Measurements from ENCODE around the gene SARS1.

The SARS1 gene

DNA sequence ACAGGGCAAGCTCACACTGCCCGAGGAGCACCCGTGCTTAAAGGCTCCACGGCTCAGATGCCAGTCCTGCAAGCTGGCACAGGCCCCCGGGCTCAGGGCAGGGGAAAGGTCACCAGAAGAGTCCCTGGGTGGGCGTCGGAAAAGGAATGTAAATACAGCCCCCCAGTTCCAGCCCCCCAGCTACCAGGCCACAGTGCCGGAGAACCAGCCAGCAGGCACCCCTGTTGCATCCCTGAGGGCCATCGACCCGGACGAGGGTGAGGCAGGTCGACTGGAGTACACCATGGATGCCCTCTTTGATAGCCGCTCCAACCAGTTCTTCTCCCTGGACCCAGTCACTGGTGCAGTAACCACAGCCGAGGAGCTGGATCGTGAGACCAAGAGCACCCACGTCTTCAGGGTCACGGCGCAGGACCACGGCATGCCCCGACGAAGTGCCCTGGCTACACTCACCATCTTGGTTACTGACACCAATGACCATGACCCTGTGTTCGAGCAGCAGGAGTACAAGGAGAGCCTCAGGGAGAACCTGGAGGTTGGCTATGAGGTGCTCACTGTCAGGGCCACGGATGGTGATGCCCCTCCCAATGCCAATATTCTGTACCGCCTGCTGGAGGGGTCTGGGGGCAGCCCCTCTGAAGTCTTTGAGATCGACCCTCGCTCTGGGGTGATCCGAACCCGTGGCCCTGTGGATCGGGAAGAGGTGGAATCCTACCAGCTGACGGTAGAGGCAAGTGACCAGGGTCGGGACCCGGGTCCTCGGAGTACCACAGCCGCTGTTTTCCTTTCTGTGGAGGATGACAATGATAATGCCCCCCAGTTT is 36.9 kb downstream of the SARS1 start:
- DNase-seq (ENCODE audit: low read depth), result no peak

DNA sequence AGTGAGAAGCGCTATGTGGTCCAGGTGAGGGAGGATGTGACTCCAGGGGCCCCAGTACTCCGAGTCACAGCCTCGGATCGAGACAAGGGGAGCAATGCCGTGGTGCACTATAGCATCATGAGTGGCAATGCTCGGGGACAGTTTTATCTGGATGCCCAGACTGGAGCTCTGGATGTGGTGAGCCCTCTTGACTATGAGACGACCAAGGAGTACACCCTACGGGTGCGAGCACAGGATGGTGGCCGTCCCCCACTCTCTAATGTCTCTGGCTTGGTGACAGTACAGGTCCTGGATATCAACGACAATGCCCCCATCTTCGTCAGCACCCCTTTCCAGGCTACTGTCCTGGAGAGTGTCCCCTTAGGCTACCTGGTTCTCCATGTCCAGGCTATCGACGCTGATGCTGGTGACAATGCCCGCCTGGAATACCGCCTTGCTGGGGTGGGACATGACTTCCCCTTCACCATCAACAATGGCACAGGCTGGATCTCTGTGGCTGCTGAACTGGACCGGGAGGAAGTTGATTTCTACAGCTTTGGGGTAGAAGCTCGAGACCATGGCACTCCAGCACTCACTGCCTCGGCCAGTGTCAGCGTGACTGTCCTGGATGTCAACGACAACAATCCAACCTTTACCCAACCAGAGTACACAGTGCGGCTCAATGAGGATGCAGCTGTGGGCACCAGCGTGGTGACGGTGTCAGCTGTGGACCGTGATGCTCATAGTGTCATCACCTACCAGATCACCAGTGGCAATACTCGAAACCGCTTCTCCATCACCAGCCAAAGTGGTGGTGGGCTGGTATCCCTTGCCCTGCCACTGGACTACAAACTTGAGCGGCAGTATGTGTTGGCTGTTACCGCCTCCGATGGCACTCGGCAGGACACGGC is 37.8 kb downstream of the SARS1 start:
- no peak for DNase-seq (ENCODE audit: low read depth)

DNA sequence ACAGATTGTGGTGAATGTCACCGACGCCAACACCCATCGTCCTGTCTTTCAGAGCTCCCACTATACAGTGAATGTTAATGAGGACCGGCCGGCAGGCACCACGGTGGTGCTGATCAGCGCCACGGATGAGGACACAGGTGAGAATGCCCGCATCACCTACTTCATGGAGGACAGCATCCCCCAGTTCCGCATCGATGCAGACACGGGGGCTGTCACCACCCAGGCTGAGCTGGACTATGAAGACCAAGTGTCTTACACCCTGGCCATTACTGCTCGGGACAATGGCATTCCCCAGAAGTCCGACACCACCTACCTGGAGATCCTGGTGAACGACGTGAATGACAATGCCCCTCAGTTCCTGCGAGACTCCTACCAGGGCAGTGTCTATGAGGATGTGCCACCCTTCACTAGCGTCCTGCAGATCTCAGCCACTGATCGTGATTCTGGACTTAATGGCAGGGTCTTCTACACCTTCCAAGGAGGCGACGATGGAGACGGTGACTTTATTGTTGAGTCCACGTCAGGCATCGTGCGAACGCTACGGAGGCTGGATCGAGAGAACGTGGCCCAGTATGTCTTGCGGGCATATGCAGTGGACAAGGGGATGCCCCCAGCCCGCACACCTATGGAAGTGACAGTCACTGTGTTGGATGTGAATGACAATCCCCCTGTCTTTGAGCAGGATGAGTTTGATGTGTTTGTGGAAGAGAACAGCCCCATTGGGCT is 38.6 kb downstream of the SARS1 start:
- DNase-seq (ENCODE audit: low read depth), result no peak

DNA sequence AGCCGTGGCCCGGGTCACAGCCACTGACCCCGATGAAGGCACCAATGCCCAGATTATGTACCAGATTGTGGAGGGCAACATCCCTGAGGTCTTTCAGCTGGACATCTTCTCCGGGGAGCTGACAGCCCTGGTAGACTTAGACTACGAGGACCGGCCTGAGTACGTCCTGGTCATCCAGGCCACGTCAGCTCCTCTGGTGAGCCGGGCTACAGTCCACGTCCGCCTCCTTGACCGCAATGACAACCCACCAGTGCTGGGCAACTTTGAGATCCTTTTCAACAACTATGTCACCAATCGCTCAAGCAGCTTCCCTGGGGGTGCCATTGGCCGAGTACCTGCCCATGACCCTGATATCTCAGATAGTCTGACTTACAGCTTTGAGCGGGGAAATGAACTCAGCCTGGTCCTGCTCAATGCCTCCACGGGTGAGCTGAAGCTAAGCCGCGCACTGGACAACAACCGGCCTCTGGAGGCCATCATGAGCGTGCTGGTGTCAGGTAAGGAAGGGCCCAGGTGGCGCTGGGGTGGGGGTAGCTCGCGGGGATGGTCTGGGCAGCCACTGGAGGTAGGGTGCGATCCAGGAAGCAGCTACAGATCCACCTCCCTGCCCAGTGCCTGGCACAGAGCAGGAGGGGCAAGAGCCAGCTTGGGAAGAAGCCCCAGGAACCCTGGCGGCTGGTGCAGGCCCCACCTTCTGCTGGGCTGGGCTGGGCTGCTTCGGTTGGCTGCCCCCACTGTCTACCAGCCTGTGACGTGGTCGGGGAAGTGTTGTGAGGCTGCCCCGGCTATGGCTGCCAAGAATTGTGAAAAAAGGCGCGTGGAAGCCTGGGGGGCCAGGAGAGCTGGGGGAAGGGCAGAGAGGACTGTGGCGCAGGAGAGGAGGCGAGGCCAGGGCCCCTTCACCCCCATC is 39.4 kb downstream of the SARS1 start:
- DNase-seq (ENCODE audit: low read depth), result no peak

DNA sequence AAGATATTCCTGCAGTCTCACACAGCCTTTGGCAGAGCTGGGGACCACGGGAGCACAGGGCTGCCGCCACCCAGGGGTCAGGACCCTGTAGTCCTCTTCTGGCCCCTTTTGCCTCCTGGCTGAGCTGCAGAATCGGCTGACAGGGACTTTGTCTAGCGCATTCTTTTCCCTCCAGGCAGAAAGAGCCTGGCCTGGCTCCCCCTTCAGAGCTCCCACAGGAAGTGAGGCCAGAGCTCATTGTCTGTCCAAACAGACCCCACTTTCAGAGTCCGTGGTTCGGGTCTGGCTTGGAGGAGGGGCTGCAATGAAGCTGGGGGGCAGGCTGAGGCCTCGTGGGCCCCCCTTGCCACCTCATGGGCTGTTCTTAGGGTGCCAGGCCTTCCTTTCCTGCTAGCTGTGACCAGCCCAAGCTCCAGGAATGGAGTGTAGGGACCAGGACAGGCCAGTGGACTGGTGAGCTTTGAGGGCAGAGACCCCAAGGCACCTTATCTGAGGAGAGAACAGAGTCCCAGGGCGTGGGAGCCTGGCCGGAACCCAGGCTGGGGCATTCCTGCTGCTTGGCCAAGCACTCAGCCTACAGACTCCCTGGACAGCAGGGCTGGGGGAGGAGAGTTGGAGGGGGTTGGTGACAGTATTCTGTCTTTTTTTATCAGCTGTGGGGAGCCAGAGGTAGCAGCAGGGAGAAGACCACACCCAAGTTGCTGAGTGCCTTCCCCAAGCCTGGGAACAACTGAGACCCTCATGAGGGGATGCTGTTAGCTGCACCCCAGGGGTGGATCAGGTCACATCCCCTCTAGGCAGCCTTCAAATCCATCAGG is 40.3 kb downstream of the SARS1 start:
- no peak for DNase-seq (ENCODE audit: low read depth)

DNA sequence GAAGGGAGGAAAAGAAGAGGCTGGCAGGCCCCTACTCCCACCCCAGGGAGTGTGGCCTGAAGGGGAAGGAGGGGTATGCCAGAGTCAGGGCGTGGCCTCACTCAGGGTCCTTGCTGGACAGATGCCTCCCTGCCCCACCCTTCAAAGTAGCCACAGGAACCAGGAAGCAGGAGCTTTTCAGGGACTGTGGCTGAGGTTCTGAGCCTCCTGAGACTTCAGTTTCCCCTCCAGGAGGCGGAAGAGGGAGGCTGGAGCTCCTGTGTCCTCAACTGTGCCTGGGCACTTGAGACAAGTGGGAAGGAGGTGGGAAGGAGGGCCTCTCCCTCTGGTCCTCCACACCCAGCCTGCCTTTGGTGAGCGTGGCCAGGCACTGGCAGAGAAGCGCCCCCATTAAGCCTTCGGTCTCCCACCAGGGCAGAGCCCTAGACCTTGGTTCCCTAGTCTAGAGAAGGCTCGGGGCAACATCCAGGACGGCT is 40.9 kb downstream of the SARS1 start:
- no peak for DNase-seq (ENCODE audit: low read depth)

DNA sequence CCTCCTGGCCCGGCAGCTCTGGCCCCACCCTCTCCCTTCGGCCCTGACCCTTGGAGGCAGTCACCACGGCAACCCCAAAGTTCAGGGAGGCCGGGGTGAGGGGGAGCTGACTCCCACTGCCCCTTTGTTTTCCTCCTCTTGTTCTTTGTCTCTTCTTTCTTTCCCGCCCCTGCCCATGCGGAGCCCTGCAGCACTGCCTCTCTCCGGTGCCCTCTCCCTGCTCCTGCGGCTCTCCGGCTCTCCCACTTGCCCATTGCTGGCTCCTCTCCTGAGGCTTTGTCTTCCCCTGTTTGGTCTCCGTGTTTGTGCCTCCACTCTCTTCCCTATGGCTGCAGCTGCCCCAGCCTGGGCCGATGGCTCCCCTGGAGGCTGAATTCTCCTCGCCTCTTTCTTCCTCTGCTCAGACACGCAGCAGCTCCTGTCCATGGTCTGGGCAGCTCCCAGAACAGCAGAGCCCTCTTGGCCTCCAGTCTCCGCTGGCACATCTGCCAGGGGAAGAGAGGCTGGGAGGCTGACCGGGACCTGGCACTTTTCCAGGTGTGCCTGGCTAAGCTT is 41.5 kb downstream of the SARS1 start:
- no peak for DNase-seq (ENCODE audit: low read depth)

DNA sequence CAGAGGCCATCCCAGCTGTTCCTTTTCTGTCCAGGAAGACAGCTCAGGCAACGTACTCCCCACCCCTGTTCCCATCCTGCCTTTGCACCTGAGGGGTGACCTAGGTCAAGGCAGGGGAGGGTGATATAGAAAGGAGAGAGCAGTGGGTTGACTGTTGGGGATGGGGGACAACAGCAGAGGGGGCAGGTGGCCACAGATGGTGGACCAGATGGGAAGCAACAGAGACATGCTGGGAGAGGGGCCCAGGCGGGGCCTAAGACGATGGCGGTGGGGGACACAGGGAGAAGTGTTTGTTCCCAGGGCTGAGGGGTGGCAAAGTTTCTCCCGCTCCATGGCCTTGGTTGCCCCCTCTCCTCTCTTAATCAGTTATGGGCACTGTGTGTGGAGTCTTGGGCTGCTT is 42.0 kb downstream of the SARS1 start:
- DNase-seq (ENCODE audit: low read depth), result no peak

DNA sequence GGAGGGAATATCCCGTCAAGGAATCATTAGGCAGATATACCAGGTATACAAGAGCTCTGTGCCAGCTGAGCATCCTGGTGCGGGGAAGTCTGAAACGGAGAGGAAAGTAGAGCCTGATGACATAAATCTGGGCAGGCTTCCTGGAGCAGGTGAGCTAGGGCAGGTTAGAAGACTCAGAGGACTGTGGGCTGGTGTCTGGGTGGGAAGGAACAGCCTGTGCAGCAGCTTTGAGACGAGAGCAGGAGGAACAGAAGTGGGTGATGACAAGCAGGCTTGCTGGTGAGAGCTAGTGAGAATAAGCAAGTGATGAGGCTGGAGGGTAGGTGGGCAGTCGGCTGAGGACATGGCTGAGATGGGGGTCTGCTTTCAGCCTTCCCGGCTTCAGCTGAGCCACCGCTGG is 42.4 kb downstream of the SARS1 start:
- no peak for DNase-seq (ENCODE audit: low read depth)

DNA sequence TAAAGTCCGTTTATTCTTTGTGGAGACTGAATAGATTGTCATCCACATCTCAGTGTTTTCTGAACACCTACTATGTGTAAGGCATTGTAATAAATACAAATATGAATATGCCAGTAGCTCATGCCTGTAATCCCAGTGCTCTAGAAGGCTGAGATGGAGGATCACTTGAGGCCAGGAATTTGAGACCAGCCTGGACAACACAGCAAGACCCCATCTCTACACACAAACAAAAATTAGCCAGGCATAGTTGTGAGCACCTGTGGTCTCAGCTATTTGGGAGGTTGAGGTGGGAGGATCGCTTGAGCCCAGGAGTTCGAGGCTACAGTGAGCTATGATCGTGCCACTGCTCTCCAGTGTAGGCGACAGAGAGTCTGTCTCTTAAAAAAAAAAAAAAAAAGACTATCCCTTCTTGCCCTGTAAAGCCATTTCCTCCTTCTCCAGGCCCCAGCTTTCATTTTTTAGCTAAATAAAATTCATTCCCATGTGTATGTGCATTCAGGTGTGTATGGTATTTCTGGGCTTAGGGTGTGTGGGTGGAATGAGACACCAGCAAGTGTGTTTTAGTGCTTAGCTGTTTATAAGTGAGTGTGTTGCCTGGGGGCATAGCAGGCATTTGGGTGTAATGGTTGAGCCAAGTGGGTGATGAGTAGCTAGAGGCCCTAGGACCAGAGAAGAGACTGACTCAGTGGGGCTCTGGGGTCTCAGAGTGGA is 43.4 kb downstream of the SARS1 start:
- no peak for DNase-seq (ENCODE audit: low read depth)

DNA sequence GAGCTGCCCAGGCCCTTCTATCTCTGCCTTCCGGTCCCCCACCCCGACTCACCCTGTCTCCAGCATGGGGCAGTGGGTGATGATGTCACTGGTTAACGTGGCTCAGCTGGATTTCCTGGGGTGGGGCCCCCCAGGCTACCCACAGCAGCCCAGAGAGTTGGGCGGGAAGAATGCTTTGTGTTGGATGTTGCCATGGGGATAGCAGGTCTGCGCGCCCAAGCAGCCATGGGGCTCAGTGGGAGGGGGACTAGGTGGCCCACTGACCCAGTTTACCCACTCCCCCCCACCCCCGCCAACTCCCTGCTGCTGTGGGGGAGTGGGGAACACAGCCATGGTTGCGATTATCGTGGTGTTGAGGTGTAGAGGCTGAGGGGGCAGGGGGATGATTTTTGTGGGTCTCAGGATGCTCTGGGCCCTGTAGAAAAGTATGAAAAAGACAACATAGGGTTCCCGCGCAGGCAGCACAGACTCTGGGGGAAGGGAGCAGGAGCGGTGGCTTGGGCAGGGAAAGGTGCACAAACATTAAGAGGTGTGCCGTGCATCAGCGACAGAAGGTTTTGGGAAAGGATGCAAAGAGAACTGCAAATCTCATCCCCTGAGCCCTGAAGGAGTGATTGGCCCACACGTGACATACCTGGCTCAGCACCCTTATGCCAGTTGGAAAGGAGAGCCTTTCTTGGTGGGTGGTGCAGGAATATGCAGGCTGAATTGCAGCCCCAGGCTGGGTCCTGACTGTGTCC is 44.1 kb downstream of the SARS1 start:
- no peak for DNase-seq (ENCODE audit: low read depth)

DNA sequence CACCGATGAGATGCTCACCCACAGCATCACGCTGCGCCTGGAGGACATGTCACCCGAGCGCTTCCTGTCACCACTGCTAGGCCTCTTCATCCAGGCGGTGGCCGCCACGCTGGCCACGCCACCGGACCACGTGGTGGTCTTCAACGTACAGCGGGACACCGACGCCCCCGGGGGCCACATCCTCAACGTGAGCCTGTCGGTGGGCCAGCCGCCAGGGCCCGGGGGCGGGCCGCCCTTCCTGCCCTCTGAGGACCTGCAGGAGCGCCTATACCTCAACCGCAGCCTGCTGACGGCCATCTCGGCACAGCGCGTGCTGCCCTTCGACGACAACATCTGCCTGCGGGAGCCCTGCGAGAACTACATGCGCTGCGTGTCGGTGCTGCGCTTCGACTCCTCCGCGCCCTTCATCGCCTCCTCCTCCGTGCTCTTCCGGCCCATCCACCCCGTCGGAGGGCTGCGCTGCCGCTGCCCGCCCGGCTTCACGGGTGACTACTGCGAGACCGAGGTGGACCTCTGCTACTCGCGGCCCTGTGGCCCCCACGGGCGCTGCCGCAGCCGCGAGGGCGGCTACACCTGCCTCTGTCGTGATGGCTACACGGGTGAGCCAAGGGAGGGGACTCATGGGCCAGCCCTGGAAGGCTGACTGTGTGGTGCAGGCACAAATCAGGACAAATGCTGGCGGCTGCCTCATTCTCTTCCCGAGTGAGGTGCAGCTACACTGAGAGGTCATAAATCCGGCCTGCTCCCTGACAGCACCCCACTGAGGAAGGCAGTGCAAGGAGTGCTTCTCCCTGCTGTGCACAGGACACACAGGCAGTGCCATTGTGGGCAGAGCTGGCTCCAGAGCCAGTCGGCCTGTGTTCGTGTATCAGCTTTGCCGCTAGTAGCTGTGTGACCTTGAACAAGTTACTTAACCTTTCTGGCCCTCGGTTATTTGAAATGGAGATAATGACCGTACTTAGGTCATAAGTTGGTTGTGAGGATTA is 45.1 kb downstream of the SARS1 start:
- no peak for DNase-seq (ENCODE audit: low read depth)

DNA sequence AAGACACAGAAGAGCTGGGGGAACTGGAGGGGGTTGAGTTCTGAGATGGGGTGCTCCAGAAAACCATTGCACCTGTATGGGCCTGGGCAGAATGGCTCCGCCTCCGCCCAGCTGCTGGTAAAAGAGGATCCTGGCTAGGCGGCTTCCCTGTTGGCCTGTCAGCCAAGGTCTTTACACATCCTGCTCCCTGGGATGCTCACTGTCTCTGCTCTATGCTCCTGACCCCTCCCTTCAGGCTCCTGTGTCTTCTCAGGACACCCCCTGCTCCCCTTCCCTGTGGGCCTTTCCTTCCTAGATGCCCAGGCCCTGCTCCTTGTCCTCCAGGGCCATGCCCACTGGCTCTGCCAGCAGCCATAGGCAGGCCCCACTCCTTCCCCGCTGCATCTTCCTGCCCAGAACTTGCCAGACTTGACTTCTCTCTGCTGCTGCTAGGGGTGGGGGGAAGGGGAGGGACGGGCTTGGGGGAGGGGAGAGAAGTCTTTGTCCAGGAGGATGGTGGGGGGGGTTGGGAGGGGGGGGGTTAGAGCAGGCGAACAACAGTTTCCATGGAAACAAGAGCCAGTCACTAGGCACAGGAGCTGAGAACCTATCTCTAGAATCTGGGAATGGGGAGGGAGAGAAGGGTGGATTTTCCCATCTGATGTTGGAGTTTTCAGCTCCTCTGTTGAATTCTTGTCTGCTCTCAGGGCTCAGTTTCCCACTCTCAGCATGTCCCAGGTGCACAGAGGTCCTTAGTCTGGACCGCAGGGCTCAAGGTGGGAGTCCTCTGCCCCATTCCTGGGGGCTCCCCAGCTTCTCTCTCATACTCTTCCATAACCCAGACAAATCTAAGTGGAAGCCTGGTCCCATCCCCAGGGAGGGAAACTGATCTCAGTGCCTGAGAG is 46.2 kb downstream of the SARS1 start:
- no peak for DNase-seq (ENCODE audit: low read depth)

DNA sequence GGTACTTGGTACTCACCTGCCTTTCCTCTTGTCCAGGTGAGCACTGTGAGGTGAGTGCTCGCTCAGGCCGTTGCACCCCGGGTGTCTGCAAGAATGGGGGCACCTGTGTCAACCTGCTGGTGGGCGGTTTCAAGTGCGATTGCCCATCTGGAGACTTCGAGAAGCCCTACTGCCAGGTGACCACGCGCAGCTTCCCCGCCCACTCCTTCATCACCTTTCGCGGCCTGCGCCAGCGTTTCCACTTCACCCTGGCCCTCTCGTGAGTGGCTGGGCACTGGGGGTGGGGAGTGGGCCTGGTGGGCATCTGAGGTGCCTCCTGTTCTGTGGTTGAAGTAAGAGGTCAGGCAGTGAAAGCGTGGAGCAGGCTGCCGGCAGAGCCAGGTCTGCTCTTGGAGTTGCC is 47.3 kb downstream of the SARS1 start:
- no peak for DNase-seq (ENCODE audit: low read depth)

DNA sequence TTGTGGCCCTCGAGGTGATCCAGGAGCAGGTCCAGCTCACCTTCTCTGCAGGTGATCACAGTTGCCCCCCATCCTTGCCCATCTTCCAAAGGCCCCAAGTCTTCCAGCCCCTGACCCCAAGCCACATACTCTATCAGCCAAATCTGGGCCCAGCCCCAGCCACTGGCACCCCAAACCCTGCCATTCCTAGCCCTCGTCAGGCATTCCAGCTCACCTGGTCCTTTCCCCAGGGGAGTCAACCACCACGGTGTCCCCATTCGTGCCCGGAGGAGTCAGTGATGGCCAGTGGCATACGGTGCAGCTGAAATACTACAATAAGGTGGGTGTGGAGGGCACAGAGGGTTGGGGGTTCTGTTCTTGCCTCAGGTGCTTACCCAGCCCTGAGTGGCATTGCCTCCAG is 47.9 kb downstream of the SARS1 start:
- no peak for DNase-seq (ENCODE audit: low read depth)

DNA sequence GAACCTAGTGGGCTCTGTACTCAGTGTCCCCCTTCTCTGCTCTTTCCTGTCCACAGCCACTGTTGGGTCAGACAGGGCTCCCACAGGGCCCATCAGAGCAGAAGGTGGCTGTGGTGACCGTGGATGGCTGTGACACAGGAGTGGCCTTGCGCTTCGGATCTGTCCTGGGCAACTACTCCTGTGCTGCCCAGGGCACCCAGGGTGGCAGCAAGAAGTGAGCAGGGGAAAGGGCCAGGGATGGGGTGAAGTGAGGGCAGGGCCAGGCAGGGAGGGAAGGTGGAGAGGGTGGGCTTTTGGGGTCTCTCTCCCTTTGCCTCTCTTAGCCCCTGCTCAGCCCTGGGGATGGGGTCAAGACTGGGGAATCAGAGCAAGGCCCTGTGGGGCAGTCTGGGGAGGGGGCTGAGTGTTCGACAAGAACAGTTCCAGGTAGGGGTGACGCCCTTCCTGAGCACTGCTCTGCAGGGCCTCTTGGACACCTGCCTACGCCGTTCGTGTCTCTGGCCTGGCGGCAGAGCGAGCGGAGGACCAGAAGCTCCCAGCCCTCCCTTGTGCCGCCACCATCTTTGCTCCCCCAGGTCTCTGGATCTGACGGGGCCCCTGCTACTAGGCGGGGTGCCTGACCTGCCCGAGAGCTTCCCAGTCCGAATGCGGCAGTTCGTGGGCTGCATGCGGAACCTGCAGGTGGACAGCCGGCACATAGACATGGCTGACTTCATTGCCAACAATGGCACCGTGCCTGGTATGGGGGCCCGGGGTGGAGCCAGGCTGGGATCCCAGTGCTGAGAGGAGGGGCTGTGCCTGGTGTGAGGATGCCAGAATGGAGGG is 48.7 kb downstream of the SARS1 start:
- no peak for DNase-seq (ENCODE audit: low read depth)
